ENCODE measurements around the gene MOGAT1. TPM values are rescaled to one million over a fixed set of nuclear protein-coding genes. Genes with fewer than 3 reads are reported as not detected.
A peak's percentile ranks its signal among the peaks of the same experiment; 100 is the strongest.

Gene MOGAT1
- total RNA-seq, 1 experiment from 2014 or later: not detected

DNA sequence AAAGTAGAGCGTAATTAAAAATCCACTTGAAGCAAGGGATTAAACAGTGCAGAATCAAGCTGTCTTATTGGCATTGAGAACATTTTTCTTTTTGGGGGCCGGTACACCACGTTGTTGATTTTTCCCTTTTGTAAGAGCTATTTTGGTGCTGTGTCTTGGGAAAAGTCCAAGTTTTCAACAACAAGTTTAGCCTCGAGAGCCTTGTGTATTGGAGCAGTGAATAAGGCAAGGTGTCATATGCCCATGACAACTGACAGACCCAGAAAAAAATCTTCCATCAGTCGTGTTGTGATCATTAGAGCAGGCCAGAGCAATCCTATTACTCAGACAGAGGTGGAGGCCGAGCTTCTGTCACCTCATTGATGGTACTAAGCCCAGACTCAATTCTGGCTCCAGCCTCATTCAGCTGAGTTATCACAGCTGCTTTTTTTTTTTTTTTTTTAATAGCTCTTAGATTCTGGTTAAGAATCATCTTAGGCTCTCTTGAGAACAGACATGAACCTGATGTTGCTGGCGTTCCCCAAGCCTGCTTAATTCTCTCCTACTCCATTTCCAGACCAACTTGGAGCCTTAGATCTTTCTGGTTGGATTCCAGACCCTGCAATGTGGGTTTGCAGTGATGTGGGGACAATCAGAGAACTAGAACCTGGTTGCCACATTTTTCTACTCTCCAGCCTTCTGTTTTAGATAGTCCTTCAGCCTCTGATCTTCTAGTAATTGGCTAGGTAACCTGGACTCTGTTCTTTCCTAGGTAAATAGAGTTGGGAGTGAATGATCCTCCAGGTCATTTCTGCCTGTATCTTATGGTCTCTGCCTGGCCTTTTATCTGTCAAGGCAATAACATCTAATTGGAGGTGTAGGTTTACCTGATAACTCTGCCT is 43.1 kb downstream of the MOGAT1 start:
- Histone ChIP-seq H4K5ac (ENCODE audit: insufficient read length, low read depth, low read length) (no peak overlapping the region), H3K14ac (ENCODE audit: insufficient read depth, low read length) (no peak overlapping the region), H2BK5ac (ENCODE audit: insufficient read length, low read length) (no peak overlapping the region), H4K91ac (ENCODE audit: insufficient read length, low read depth, low read length) (no peak overlapping the region), H2AFZ (ENCODE audit: low read length) (no peak overlapping the region), H3K56ac (ENCODE audit: insufficient read length, low read depth, low read length) (no peak overlapping the region), H3K23me2 (ENCODE audit: insufficient read length, low read depth, low read length, poor library complexity, severe bottlenecking) (no peaks in the 10 kb centered on the region), H2BK12ac (ENCODE audit: insufficient read length, low read depth, low read length) (no peak overlapping the region), H3K4me1 (ENCODE audit: insufficient read depth, low read length) (no peaks in the 10 kb centered on the region), H3K9me3 (ENCODE audit: control insufficient read depth, low read depth, low read length) (no peaks in the 10 kb centered on the region), H3K4ac (ENCODE audit: low read depth, low read length) (no peak overlapping the region), H3K18ac (ENCODE audit: insufficient read length, low read depth, low read length) (no peak overlapping the region), H4K8ac (replicated peaks; ENCODE audit: insufficient read length, low read depth, low read length) (no peak overlapping the region), H3T11ph (ENCODE audit: low read length) (no peak overlapping the region), H3K23ac (ENCODE audit: insufficient read length, low read depth, low read length) (no peak overlapping the region), H2BK15ac (ENCODE audit: low read depth, low read length) (no peak overlapping the region), H3K27me3 (ENCODE audit: insufficient read depth, low read length) (no peaks in the 10 kb centered on the region), H3K79me2 (ENCODE audit: insufficient read depth, low read length) (no peaks in the 10 kb centered on the region), H2BK120ac (ENCODE audit: low read depth, low read length, poor library complexity, severe bottlenecking) (no peak overlapping the region), H3K79me1 (ENCODE audit: insufficient read depth, low read depth, low read length, poor library complexity, severe bottlenecking) (no peaks in the 10 kb centered on the region), H2AK5ac (ENCODE audit: insufficient read length, low read length) (no peak overlapping the region), H3K4me2 (ENCODE audit: insufficient read depth, insufficient read length, low read length) (no peak overlapping the region), H2BK20ac (ENCODE audit: low read depth, low read length, poor library complexity, severe bottlenecking) (no peak overlapping the region), H3K9ac (ENCODE audit: extremely low read depth, insufficient read length, low read length) (no peak overlapping the region), H4K20me1 (ENCODE audit: control insufficient read depth, insufficient read depth, insufficient read length) (no peaks in the 10 kb centered on the region), H3K27ac (ENCODE audit: insufficient read length, low read depth, low read length) (no peak overlapping the region)
- WGBS (ENCODE audit: extremely low coverage, insufficient read length, low lambda C conversion rate): no CpG with 5 or more reads among the region's 7 CpGs
- DNase-seq: no peak
- Mint-ChIP-seq H3K4me3 (no peak overlapping the region), H3K4me1 (peaks cover 4 to 9% of the 10 kb centered on the region in 2 experiments), H3K9me3 (peaks cover 0 to 2% of the 10 kb centered on the region in 2 experiments; a peak in 4 of 5 replicates), H3K36me3 (ENCODE audit: insufficient read depth in 1 of 3, low read depth in 3 of 3) (peaks cover under 1 to 4% (median 3%) of the 10 kb centered on the region in 3 experiments; a peak in 2 of 7 replicates), H3K27me3 (ENCODE audit: low read depth) (no peaks in the 10 kb centered on the region), H3K27ac (peak overlapping the region in 1 of 3 experiments; percentile 6; a peak in 1 of 7 replicates)
- TF ChIP-seq, protein P1, sequence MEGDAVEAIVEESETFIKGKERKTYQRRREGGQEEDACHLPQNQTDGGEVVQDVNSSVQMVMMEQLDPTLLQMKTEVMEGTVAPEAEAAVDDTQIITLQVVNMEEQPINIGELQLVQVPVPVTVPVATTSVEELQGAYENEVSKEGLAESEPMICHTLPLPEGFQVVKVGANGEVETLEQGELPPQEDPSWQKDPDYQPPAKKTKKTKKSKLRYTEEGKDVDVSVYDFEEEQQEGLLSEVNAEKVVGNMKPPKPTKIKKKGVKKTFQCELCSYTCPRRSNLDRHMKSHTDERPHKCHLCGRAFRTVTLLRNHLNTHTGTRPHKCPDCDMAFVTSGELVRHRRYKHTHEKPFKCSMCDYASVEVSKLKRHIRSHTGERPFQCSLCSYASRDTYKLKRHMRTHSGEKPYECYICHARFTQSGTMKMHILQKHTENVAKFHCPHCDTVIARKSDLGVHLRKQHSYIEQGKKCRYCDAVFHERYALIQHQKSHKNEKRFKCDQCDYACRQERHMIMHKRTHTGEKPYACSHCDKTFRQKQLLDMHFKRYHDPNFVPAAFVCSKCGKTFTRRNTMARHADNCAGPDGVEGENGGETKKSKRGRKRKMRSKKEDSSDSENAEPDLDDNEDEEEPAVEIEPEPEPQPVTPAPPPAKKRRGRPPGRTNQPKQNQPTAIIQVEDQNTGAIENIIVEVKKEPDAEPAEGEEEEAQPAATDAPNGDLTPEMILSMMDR (conservative IDR thresholded peaks at IDR 0.05): no peak

All from H9 (cell line).